ENCODE measurements around the gene SPI1. TPM values are rescaled to one million over a fixed set of nuclear protein-coding genes. Genes with fewer than 3 reads are reported as not detected.
A peak's percentile ranks its signal among the peaks of the same experiment; 100 is the strongest.

SPI1 gene
- total RNA-seq, 1 experiment from 2014 or later, result not detected

- DNase-seq (ENCODE audit: low read depth, low spot score), result peak; percentile 37
- in situ Hi-C loops (cut with HindIII; ENCODE audit: low pct_unique_long_range_greater_than_20kb, low sequenced_read_pairs), result no loop called here
Observed at GRCh38 chr11:47408598-47409439, 30.5 kb upstream of the SPI1 start.

GRCh38 chr11:47407746-47408590 lies 29.6 kb upstream of the SPI1 start, which contains the start of gene SLC39A13:
TSS of gene SLC39A13 (plus strand) at chr11:47408590. CDS start at chr11:47410095, 1,505 bp downstream.
- peak; percentile 93 for DNase-seq (ENCODE audit: low read depth, low spot score)
- in situ Hi-C loops (cut with HindIII; ENCODE audit: low pct_unique_long_range_greater_than_20kb, low sequenced_read_pairs), result no loop called here

- in situ Hi-C loops (cut with HindIII; ENCODE audit: low pct_unique_long_range_greater_than_20kb, low sequenced_read_pairs), result no loop called here
Observed at GRCh38 chr11:47406896-47407745, 28.8 kb upstream of the SPI1 start.

GRCh38 chr11:47403571-47403970 lies 25.2 kb upstream of the SPI1 start:
- DNase-seq (ENCODE audit: low read depth, low spot score), result no peak
- in situ Hi-C loops (cut with HindIII; ENCODE audit: low pct_unique_long_range_greater_than_20kb, low sequenced_read_pairs), result no loop called here

More at GRCh38 chr11:47406896-47407745, 28.8 kb upstream of the SPI1 start:
- DNase-seq (ENCODE audit: low read depth, low spot score), result no peak

- no peak for DNase-seq (ENCODE audit: low read depth, low spot score)
- in situ Hi-C loops (cut with HindIII; ENCODE audit: low pct_unique_long_range_greater_than_20kb, low sequenced_read_pairs), result no loop called here
Observed at GRCh38 chr11:47403135-47403534, 24.8 kb upstream of the SPI1 start.

- in situ Hi-C loops (cut with HindIII; ENCODE audit: low pct_unique_long_range_greater_than_20kb, low sequenced_read_pairs), result no loop called here
- no peak for DNase-seq (ENCODE audit: low read depth, low spot score)
Observed at GRCh38 chr11:47400768-47401279, 22.5 kb upstream of the SPI1 start.

GRCh38 chr11:47399860-47400767 lies 21.8 kb upstream of the SPI1 start:
- no peak for DNase-seq (ENCODE audit: low read depth, low spot score)
- in situ Hi-C loops (cut with HindIII; ENCODE audit: low pct_unique_long_range_greater_than_20kb, low sequenced_read_pairs), result no loop called here

GRCh38 chr11:47398551-47398950 lies 20.2 kb upstream of the SPI1 start:
- in situ Hi-C loops (cut with HindIII; ENCODE audit: low pct_unique_long_range_greater_than_20kb, low sequenced_read_pairs), result no loop called here

GRCh38 chr11:47398011-47398410 lies 19.7 kb upstream of the SPI1 start:
- DNase-seq (ENCODE audit: low read depth, low spot score), result no peak
- in situ Hi-C loops (cut with HindIII; ENCODE audit: low pct_unique_long_range_greater_than_20kb, low sequenced_read_pairs), result no loop called here

More at GRCh38 chr11:47398551-47398950, 20.2 kb upstream of the SPI1 start:
- no peak for DNase-seq (ENCODE audit: low read depth, low spot score)

- no peak for DNase-seq (ENCODE audit: low read depth, low spot score)
- in situ Hi-C loops (cut with HindIII; ENCODE audit: low pct_unique_long_range_greater_than_20kb, low sequenced_read_pairs), result no loop called here
Observed at GRCh38 chr11:47396049-47396320, 17.6 kb upstream of the SPI1 start.

- in situ Hi-C loops (cut with HindIII; ENCODE audit: low pct_unique_long_range_greater_than_20kb, low sequenced_read_pairs), result no loop called here
- DNase-seq (ENCODE audit: low read depth, low spot score), result no peak
Observed at GRCh38 chr11:47395223-47396048, 17.1 kb upstream of the SPI1 start.

- in situ Hi-C loops (cut with HindIII; ENCODE audit: low pct_unique_long_range_greater_than_20kb, low sequenced_read_pairs), result no loop called here
- no peak for DNase-seq (ENCODE audit: low read depth, low spot score)
Observed at GRCh38 chr11:47394322-47395222, 16.2 kb upstream of the SPI1 start.

- in situ Hi-C loops (cut with HindIII; ENCODE audit: low pct_unique_long_range_greater_than_20kb, low sequenced_read_pairs), result no loop called here
- no peak for DNase-seq (ENCODE audit: low read depth, low spot score)
Observed at GRCh38 chr11:47394050-47394321, 15.6 kb upstream of the SPI1 start.

- DNase-seq (ENCODE audit: low read depth, low spot score), result no peak
Observed at GRCh38 chr11:47393163-47394049, 15.1 kb upstream of the SPI1 start.

More at GRCh38 chr11:47393163-47394049, 15.1 kb upstream of the SPI1 start:
- in situ Hi-C loops (cut with HindIII; ENCODE audit: low pct_unique_long_range_greater_than_20kb, low sequenced_read_pairs), result no loop called here
